IMR-90 (cell line): ENCODE data around the gene TWSG1.

Source experiments
- BHLHE40 ChIP-seq: fragments of 150-350 bp; IDR thresholded peaks from 2 replicates; pipeline ENCODE4 v1.6.1; 2016; ENCODE audit warnings: mild to moderate bottlenecking, low read depth, low read length
- CHD1 ChIP-seq: IDR thresholded peaks from 2 replicates; pipeline ENCODE4 v1.6.1; 2012; ENCODE audit warnings: low read depth, low read length, improper control_type of control experiment
- FOS ChIP-seq: fragments of 150-350 bp; IDR thresholded peaks from 2 replicates; pipeline ENCODE4 v1.6.1; 2016; ENCODE audit warnings: low read depth, low read length
- MAFK ChIP-seq: IDR thresholded peaks from 2 replicates; pipeline ENCODE4 v1.6.1; 2012; ENCODE audit warnings: low read depth, low read length, improper control_type of control experiment
- MAZ ChIP-seq: IDR thresholded peaks from 2 replicates; pipeline ENCODE4 v1.6.1; 2012; ENCODE audit warnings: low read depth, mild to moderate bottlenecking, low read length, improper control_type of control experiment, moderate library complexity, borderline replicate concordance
- MXI1 ChIP-seq: IDR thresholded peaks from 2 replicates; pipeline ENCODE4 v1.6.1; 2012; ENCODE audit warnings: low read depth, mild to moderate bottlenecking, low read length, moderate library complexity, borderline replicate concordance
- POLR2A ChIP-seq: IDR thresholded peaks from 2 replicates; pipeline ENCODE4 v1.6.1; 2012; ENCODE audit warnings: mild to moderate bottlenecking, low read depth, low read length
- RAD21 ChIP-seq: IDR thresholded peaks from 2 replicates; pipeline ENCODE4 v1.6.1; 2012; ENCODE audit warnings: low read length, improper control_type of control experiment
- SMC3 ChIP-seq: fragments of 150-350 bp; IDR thresholded peaks from 2 replicates; pipeline ENCODE4 v1.6.1; 2016; ENCODE audit warnings: low read depth, mild to moderate bottlenecking, antibody characterized with exemption, low read length, moderate library complexity
- TF ChIP-seq, protein P1 (sequence below): conservative IDR thresholded peaks from 2 replicates; pipeline ENCODE4 v1.5.1; 2012; ENCODE audit warnings: mild to moderate bottlenecking, low read depth, low read length, improper control_type of control experiment
- TF ChIP-seq, protein P2 (sequence below): fragments of 150-350 bp; IDR thresholded peaks from 2 replicates; pipeline ENCODE4 v1.6.1; 2016; ENCODE audit warnings: low read depth, mild to moderate bottlenecking, low read length, moderate library complexity, borderline replicate concordance

DNA sequence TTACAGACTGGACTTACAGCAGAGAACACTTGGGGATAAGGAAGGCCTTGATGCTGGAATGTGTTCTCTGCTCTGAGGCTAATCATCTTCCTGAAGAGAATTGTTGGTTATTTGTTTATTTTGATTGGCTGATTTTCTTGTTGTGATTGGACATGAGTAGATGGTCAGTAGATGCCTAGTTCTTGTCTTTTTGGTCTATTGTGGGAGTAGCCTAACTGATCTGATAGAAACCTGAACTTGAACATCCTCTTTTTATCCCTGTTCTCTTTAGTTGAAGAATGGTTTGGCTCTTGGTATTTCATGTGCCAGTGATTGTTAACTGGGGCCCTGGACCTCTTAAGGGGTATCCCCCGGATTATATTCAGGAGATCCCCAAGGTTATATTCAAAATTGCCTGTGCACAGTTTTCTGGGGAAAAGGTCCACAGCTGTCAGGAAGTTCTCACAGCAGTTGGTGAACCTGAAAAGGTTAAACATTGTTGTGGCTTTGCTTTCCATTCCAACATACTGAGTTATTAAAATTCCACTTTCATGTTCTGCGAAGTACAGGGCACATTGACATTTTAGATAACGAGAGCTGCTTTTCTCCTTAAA is 13.6 kb downstream of the TWSG1 start:
- TF ChIP-seq, protein P1, sequence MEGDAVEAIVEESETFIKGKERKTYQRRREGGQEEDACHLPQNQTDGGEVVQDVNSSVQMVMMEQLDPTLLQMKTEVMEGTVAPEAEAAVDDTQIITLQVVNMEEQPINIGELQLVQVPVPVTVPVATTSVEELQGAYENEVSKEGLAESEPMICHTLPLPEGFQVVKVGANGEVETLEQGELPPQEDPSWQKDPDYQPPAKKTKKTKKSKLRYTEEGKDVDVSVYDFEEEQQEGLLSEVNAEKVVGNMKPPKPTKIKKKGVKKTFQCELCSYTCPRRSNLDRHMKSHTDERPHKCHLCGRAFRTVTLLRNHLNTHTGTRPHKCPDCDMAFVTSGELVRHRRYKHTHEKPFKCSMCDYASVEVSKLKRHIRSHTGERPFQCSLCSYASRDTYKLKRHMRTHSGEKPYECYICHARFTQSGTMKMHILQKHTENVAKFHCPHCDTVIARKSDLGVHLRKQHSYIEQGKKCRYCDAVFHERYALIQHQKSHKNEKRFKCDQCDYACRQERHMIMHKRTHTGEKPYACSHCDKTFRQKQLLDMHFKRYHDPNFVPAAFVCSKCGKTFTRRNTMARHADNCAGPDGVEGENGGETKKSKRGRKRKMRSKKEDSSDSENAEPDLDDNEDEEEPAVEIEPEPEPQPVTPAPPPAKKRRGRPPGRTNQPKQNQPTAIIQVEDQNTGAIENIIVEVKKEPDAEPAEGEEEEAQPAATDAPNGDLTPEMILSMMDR: no peak
- TF ChIP-seq FOS: no peak
- no peak for TF ChIP-seq SMC3
- no peak for TF ChIP-seq MAFK
- TF ChIP-seq CHD1: no peak
- TF ChIP-seq MXI1: no peak
- no peak for TF ChIP-seq POLR2A
- TF ChIP-seq, protein P2, sequence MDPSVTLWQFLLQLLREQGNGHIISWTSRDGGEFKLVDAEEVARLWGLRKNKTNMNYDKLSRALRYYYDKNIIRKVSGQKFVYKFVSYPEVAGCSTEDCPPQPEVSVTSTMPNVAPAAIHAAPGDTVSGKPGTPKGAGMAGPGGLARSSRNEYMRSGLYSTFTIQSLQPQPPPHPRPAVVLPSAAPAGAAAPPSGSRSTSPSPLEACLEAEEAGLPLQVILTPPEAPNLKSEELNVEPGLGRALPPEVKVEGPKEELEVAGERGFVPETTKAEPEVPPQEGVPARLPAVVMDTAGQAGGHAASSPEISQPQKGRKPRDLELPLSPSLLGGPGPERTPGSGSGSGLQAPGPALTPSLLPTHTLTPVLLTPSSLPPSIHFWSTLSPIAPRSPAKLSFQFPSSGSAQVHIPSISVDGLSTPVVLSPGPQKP: no peak
- no peak for TF ChIP-seq MAZ
- no peak for TF ChIP-seq BHLHE40
- no peak for TF ChIP-seq RAD21
